ENCODE results near the gene ADAMTSL5.

ADAMTSL5 gene

GRCh38 chr19:1507192-1507660 lies 5.6 kb downstream of the ADAMTSL5 start:
- no peaks in the 10 kb centered on the region for H3K27me3 ChIP-seq (ENCODE audit: low read length)
- H3K4me2 ChIP-seq (ENCODE audit: low read depth, low read length, poor library complexity, severe bottlenecking): no peak overlapping the region
- no peaks in the 10 kb centered on the region for H3F3A ChIP-seq (ENCODE audit: insufficient read depth)
- no peaks in the 10 kb centered on the region for H3K9me2 ChIP-seq (replicated peaks; ENCODE audit: insufficient read depth, low read length)
- H3K79me2 ChIP-seq (ENCODE audit: insufficient read depth, low read length): no peaks in the 10 kb centered on the region
- no peaks in the 10 kb centered on the region for H4K20me1 ChIP-seq (ENCODE audit: low read depth, low read length)
- H2AFZ ChIP-seq (ENCODE audit: low read depth, low read length, severe bottlenecking): no peak overlapping the region
- no peak for TF ChIP-seq CTCF (IDR thresholded peaks at IDR 0.05; ENCODE audit: insufficient read depth, low read length, poor library complexity, severe bottlenecking)
- H3K36me3 ChIP-seq (ENCODE audit: low read length): no peaks in the 10 kb centered on the region
- no peak overlapping the region for H3K9ac ChIP-seq (ENCODE audit: low read length)
- H3K9me3 ChIP-seq (ENCODE audit: insufficient read depth, low read length): no peaks in the 10 kb centered on the region
- H3K4me3 ChIP-seq (ENCODE audit: insufficient read depth, low read length, poor library complexity, severe bottlenecking): no peak overlapping the region
- no peak overlapping the region for H3K27ac ChIP-seq (ENCODE audit: low read depth, low read length)

GRCh38 chr19:1505991-1506881 lies 6.6 kb downstream of the ADAMTSL5 start:
- Histone ChIP-seq H4K20me1 (ENCODE audit: low read depth, low read length) (no peaks in the 10 kb centered on the region), H3K27me3 (ENCODE audit: low read length) (no peaks in the 10 kb centered on the region), H2AFZ (ENCODE audit: low read depth, low read length, severe bottlenecking) (no peak overlapping the region), H3K9me2 (replicated peaks; ENCODE audit: insufficient read depth, low read length) (no peaks in the 10 kb centered on the region), H3K27ac (ENCODE audit: low read depth, low read length) (no peak overlapping the region), H3K36me3 (ENCODE audit: low read length) (no peaks in the 10 kb centered on the region), H3K4me2 (ENCODE audit: low read depth, low read length, poor library complexity, severe bottlenecking) (no peak overlapping the region), H3F3A (ENCODE audit: insufficient read depth) (no peaks in the 10 kb centered on the region), H3K9me3 (ENCODE audit: insufficient read depth, low read length) (no peaks in the 10 kb centered on the region), H3K4me3 (ENCODE audit: insufficient read depth, low read length, poor library complexity, severe bottlenecking) (no peak overlapping the region), H3K9ac (ENCODE audit: low read length) (no peak overlapping the region), H3K79me2 (ENCODE audit: insufficient read depth, low read length) (no peaks in the 10 kb centered on the region)
- no peak for TF ChIP-seq EZH2phosphoT487 (conservative IDR thresholded peaks at IDR 0.05; ENCODE audit: low read length)
- no peak for TF ChIP-seq CTCF (IDR thresholded peaks at IDR 0.05; ENCODE audit: insufficient read depth, low read length, poor library complexity, severe bottlenecking)

- no peak overlapping the region for H3K4me3 ChIP-seq (ENCODE audit: insufficient read depth, low read length, poor library complexity, severe bottlenecking)
- H3F3A ChIP-seq (ENCODE audit: insufficient read depth): no peaks in the 10 kb centered on the region
- H4K20me1 ChIP-seq (ENCODE audit: low read depth, low read length): no peaks in the 10 kb centered on the region
- no peak overlapping the region for H3K9ac ChIP-seq (ENCODE audit: low read length)
- no peaks in the 10 kb centered on the region for H3K27me3 ChIP-seq (ENCODE audit: low read length)
- H3K4me2 ChIP-seq (ENCODE audit: low read depth, low read length, poor library complexity, severe bottlenecking): no peak overlapping the region
- TF ChIP-seq CTCF (IDR thresholded peaks at IDR 0.05; ENCODE audit: insufficient read depth, low read length, poor library complexity, severe bottlenecking) (no peak), EZH2phosphoT487 (conservative IDR thresholded peaks at IDR 0.05; ENCODE audit: low read length) (no peak)
- no peaks in the 10 kb centered on the region for H3K79me2 ChIP-seq (ENCODE audit: insufficient read depth, low read length)
- no peaks in the 10 kb centered on the region for H3K9me3 ChIP-seq (ENCODE audit: insufficient read depth, low read length)
- H3K27ac ChIP-seq (ENCODE audit: low read depth, low read length): no peak overlapping the region
- H3K36me3 ChIP-seq (ENCODE audit: low read length): no peaks in the 10 kb centered on the region
- no peak overlapping the region for H2AFZ ChIP-seq (ENCODE audit: low read depth, low read length, severe bottlenecking)
- H3K9me2 ChIP-seq (replicated peaks; ENCODE audit: insufficient read depth, low read length): no peaks in the 10 kb centered on the region
Measured at GRCh38 chr19:1505012-1505411, 7.8 kb downstream of the ADAMTSL5 start.

Data from SU-DHL-6 (cell line).